ENCODE measurements around the gene CD4. TPM values are rescaled to one million over a fixed set of nuclear protein-coding genes. Genes with fewer than 3 reads are reported as not detected.

CD4 gene
- total and polyA plus RNA-seq, 10 of the 15 experiments (the other 5 are each of a cell fraction or from before 2014, with no cell fraction given): 0.24 to 1.6 (median 0.69) TPM

- TF ChIP-seq, protein P1, sequence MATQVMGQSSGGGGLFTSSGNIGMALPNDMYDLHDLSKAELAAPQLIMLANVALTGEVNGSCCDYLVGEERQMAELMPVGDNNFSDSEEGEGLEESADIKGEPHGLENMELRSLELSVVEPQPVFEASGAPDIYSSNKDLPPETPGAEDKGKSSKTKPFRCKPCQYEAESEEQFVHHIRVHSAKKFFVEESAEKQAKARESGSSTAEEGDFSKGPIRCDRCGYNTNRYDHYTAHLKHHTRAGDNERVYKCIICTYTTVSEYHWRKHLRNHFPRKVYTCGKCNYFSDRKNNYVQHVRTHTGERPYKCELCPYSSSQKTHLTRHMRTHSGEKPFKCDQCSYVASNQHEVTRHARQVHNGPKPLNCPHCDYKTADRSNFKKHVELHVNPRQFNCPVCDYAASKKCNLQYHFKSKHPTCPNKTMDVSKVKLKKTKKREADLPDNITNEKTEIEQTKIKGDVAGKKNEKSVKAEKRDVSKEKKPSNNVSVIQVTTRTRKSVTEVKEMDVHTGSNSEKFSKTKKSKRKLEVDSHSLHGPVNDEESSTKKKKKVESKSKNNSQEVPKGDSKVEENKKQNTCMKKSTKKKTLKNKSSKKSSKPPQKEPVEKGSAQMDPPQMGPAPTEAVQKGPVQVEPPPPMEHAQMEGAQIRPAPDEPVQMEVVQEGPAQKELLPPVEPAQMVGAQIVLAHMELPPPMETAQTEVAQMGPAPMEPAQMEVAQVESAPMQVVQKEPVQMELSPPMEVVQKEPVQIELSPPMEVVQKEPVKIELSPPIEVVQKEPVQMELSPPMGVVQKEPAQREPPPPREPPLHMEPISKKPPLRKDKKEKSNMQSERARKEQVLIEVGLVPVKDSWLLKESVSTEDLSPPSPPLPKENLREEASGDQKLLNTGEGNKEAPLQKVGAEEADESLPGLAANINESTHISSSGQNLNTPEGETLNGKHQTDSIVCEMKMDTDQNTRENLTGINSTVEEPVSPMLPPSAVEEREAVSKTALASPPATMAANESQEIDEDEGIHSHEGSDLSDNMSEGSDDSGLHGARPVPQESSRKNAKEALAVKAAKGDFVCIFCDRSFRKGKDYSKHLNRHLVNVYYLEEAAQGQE (IDR thresholded peaks at IDR 0.05; ENCODE audit: low read depth, low read length): no peak
- TF ChIP-seq BHLHE40 (IDR thresholded peaks at IDR 0.05; ENCODE audit: borderline replicate concordance in 1 of 2, low read depth in 2 of 2, low read length in 1 of 2) (peak in 1 of 2 experiments; percentile 15; a peak in 1 of 4 replicates), MTA2 (IDR thresholded peaks at IDR 0.05; ENCODE audit: low read depth) (peak; percentile 22; the same call in 1 of the 2 replicates), BMI1 (IDR thresholded peaks at IDR 0.05; ENCODE audit: borderline replicate concordance) (peak; percentile 45; the same call in 1 of the 2 replicates), IKZF2 (IDR thresholded peaks at IDR 0.05) (peak; percentile 61 to 71), DPF2 (IDR thresholded peaks at IDR 0.05) (peak; percentile 25), MTA3 (IDR thresholded peaks at IDR 0.05; ENCODE audit: borderline replicate concordance, low read length) (no peak), TCF3 (IDR thresholded peaks at IDR 0.05; ENCODE audit: borderline replicate concordance, insufficient read depth, low read depth, low read length) (no peak), CREM (IDR thresholded peaks at IDR 0.05; ENCODE audit: low read depth) (0 out of 2 replicates have a peak, but pooled peaks have one; percentile 15)
- TF ChIP-seq, protein P2, sequence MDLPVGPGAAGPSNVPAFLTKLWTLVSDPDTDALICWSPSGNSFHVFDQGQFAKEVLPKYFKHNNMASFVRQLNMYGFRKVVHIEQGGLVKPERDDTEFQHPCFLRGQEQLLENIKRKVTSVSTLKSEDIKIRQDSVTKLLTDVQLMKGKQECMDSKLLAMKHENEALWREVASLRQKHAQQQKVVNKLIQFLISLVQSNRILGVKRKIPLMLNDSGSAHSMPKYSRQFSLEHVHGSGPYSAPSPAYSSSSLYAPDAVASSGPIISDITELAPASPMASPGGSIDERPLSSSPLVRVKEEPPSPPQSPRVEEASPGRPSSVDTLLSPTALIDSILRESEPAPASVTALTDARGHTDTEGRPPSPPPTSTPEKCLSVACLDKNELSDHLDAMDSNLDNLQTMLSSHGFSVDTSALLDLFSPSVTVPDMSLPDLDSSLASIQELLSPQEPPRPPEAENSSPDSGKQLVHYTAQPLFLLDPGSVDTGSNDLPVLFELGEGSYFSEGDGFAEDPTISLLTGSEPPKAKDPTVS (IDR thresholded peaks at IDR 0.05; ENCODE audit: low read depth, low read length): no peak
Observed at GRCh38 chr12:6828781-6829535, 39.6 kb downstream of the CD4 start (continued).

All from GM12878 (cell line).